D341Med (cell line): ENCODE data around the gene ATP2B1.

Experiments
- DNase-seq: peaks from one replicate; pipeline ENCODE4 v3.0.0; 2012; ENCODE audit warnings: low spot score

ATP2B1 gene

DNA sequence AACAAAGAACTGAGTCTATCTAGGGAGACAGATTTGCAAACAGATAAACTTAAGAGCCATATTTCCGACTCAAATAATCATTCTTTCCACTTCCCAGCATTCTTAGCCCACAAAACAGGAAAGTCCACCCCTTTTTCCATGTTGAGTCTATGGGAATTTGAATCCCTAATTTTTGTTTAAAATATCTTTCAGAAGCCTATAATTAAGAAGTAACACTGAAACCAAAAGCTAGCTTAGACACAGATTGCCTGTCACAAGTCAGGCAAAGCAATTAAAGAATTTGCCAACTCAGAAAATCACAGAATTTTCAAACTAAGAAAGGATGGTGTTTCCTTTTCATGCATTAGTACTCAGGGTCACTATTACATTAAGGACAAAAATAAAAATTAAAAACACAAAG is 17.0 kb downstream of the ATP2B1 start:
- no peak for DNase-seq

DNA sequence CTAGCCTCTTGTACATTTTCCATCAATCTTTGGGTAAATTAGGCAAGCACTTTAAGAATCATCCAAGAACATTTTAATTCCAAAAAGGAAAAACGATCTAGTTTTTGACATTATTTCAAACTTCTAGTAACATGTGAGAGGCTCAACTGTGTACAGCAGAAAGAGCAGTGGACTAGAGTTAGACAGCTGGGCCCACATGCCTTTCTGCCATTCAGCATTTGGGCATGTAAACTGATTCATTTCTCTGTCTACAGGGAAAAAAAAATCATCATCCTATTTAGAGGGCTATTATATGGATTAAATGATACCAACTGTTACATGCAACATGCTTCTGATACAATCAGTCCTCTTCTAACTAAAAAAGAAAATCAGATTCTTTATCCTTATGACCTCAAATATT is 17.7 kb downstream of the ATP2B1 start:
- no peak for DNase-seq

DNA sequence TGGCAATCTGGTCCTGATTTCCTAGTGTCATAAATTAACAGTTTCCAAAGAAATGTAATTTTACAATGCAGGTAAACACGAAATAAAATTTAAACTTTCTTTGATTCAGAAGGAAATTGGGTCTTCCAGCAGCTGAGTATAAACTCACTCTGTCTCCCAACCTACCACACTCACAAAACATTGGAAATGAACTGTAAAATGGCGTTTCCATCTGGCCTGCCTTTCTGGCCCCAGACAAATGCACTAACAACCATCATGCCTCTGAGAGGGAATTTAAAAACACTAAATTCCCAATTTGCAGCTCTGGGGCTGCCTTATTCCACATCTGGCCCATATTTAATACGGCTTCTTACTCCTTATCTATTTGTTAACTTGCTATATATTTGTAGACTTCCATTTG is 19.3 kb downstream of the ATP2B1 start:
- DNase-seq = no peak

DNA sequence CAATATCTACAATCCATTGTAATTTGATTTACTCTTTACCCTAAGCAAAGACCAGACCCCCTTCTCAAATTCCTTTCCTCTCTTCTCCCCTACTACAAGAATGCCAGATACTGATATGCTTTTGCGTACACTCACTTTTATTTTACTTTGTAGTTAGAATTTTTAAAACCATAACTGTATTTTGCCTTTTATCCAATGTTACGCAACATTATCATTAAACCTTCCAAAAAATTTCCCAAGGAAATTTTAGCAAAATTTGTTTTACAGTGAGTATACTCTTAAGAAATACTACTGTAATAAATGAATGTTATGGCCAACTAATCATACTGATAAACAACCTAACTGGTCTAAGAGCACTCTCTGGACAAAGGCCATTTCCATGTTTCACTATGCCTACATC is 22.3 kb downstream of the ATP2B1 start:
- DNase-seq = no peak

DNA sequence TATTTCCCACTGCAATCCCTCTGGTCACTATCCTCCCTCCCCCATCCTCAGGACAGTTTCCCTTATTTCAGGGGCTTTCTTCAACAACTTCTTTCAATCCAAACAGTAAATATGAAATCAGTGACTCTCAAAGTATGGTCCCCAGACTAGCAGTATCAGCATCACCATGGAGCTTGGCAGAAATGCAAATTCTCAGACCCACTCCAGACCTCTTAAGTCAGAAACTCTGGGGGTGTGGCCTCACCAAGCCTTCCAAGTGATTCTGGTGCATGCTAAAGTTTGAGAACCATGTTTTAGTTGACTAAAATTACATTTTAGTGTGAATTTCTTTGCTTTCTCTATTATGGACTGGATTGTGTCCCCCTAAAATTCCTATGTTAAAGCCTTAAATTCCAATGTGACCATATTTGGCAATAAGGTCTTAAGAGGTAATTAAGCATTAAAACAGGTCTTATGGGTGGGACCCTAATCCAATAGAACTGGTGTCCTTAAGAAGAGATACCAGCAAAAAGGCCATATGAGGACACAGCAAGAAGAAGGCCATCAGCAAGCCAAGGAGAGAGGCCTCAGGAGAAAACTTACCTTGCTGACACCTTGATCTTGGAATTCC is 23.2 kb downstream of the ATP2B1 start:
- DNase-seq = no peak

DNA sequence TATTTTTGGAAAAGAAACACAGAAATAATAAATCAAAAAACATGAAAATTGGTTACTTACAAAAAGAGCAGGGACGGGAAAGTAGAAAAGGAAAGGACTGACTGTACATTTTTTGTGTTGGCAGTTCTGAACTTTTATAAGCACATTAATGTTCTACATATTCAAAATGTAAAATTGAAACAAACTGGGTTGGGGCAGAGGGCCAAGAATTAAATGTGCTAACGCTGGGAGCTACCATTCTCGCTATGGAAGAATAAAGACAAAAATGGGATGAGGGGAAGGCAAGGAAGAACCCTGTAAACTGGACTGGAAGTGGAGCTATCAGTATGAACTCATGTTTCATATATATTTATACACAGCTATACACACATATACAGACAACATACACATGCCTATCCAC is 24.5 kb downstream of the ATP2B1 start:
- no peak for DNase-seq

DNA sequence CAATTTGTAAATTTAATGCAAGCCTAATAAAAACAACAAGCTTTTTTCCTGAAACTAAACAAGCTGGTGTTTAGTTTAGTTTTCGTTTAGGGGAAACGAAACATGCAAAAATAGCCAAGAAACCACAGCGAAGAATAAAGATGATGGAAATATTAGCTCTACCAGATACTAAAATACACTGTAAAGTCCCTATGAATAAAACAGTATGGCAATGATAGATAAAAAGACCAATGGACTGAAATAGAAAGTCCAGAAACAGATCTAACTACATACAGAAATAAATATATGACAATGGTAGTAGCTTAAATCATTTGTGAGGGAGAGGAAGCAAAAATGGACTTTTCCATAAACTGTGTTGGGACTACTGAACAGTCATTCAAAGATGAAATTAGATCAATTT is 26.4 kb downstream of the ATP2B1 start:
- DNase-seq = no peak

DNA sequence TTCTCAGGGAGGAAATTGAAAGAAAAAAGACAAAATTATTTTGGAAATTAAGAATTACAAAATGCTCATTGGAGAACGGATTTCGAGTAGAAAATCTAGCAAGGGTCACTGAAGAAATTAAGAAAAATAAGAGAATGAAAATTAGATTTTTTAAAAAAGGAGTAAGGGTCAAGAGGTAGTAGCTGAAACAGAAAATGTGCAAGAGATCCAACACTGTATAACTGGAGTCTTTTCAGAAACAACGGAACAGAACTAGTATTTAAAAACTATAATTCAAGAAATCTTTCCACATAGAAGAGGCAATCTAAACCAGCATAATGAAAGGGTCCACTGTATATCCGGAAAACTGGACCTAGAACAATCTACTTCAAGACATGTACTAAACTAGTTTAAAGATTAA is 28.2 kb downstream of the ATP2B1 start:
- DNase-seq = no peak

DNA sequence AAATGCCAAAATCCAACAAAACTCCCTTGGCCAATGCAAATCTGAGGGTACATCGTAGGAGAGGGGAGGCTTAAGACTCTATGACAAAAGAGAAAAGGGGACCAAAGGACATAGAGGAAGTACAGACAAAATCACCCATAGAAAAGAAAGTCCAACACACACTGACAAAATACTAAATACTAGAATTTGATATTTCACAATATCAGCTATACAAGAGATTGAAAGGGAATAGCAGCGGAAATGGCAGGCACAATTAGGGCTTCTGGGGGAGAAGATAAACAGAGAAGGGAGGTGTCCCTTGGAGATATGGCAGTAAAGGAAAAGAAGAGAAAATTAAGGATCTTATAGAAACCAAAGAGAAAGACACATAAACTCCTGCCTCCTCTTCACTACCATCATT is 29.0 kb downstream of the ATP2B1 start:
- DNase-seq = no peak

DNA sequence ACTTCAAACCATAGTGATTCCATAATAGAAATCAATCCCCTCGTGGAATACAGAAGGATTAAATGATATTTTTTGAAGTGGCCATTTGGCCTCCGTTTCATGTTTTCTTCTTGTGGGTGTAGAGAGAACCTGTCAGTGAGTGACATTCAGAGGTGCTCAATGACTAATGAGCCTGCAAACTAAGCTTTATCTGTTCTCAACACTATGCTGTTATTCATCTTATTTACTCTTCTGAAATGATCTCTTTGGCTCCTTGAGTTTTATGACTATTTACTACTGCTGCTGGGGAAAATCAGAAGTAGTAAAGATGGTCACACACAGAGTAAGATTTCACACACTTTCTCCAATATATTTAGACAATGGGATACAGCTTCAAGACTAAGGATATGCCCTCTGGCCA is 30.4 kb downstream of the ATP2B1 start:
- DNase-seq = no peak

DNA sequence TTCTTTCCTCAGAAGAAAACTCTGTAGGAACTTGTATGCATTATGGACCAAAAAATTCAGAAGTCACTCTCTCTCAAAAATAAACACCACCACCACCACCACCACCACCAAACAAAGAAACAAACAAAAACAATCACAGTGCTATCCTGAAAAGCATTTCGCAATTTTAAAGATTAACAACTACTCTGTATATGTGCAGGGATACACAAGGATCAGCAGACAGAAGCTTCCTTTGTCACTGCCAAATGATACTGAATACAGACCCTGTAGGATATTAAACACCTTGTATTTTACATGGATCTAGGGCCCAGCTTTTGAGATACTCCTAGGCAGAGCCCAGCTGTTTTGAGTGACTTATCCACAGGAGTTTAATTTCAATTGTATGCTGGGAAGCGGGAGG is 31.7 kb downstream of the ATP2B1 start:
- no peak for DNase-seq

DNA sequence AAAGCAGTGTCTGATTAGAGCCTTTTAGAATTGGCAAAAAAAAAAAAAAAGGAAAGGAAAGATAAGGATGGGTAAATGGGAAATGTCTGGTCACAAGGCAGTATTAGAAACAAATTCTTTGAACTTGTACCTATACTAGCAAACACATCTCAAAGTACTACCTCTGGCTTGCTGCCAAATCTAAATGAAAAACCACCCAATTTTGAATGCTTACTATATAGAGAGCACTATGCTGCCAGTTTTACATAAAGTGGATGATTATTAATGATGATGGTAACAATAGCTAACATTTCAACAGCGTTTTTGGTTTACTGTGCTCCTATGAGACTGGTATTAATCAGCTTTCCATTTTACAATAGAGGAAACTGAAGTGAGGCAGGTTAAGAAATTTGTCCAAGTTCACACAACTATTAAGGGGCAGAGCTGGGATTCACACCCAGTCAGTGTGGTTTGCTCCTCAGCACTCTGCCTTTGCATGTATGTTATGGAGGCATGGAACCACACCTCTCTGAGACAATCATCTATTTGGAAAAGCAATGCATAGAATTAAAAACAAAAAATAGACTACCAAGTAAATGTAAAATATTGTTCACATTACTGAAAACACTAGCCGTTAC is 34.2 kb downstream of the ATP2B1 start:
- DNase-seq = no peak

DNA sequence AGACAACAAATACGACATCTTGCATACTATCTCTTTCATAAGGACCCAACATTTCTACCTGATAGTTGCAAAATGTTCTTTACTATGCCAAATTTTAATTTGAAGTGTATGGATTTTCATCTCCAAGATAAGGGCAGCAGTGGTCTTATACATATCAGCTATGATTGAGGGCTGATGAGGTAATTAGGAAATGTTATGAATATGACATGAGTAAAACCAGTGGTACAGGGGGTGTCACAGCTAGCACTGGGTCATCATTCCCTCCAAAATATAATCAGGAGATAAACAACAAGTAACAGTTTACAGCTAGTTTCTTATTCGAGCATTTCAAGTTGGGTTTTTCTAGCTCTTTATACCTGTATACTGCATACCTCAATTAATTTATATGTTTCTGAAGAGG is 35.0 kb downstream of the ATP2B1 start:
- DNase-seq = no peak

DNA sequence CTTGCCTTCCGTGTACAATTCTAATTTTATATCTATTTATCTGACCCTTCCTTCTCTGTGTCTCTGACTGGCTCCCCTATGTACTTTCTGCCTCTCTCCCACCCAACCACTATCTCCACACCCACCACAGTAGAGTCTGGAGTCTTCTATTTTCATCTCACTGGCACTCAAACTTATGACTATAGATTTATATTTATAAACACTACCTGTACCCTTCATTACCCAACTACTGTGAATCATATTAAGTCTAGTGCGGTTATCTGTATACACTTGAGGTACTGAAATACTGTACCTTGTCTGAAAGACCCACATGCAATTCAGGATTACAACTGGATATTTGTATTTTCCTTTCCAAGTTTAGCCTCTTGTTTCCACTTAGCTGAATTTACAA is 36.1 kb downstream of the ATP2B1 start:
- DNase-seq = no peak

DNA sequence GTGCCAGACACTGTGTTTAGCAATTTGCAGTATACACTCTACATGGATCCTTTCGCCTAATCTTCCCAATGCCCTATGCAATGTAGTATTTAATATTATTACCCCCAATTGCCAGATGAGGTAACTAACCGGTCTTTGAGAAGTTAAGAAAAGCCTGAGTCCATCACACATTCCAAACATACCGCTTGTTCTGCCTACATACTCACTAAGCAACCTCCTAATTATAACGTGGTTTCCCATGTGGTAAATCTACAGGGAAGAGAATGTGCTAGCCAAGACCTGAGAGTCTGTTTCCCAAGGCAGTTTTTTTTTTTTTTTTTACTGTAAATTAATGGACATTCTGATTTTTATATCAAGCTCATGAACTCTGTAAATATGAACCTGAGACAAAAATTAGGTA is 37.2 kb downstream of the ATP2B1 start:
- no peak for DNase-seq

DNA sequence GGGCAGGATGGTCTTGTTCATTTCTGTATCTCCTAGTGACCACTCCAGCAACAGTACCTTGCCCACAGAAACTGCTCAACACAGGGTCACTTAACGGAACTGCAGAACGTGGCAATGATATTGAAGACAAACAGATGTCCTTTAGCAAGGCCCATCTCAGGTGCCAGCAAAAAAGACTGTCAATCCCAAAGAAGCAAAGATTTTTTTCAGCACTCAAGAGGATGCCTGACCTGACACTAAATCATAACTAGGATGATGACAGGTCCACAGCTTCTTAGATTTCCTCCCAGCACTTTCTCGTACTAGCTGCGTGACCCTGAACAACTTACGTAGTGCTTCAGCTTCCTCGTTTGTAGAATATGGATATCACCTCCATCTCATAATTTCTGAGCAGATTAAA is 39.4 kb downstream of the ATP2B1 start:
- DNase-seq = no peak

DNA sequence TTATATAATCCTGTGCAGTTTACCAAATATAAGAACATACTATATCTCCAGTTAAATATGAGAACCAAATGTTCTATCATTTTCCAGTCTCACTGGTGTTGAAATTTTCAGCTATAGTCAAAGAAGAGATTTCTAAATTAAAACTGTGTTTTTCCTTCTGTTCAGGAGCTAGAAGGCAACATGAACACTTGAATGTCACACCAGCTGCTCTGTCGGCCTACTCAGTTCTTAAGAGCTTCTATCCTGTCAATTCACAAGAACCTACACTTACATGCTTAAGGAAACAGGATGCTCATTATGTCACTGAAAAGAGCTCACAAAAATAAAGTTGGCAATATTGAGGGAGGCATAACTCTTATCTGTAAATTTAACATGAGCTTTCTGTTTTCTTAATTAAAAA is 43.1 kb downstream of the ATP2B1 start:
- no peak for DNase-seq

DNA sequence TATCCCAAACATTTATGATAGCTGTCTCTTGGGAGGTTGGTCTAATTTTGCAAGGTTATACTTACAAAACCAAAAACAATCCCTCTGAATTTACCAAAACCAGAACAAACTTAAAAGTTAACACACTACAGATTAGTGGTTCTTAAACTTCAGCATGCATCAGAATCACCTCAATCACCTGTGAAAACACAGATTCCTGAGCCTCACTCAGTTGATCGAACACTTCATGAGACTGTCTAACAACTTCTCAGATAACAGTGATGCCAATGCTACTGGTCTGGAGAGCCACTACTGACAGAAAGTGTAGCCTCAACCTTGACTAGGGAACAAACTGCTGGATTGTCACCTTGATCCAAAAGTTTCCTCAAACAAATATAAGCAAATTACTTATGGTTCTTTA is 44.2 kb downstream of the ATP2B1 start:
- DNase-seq = no peak

DNA sequence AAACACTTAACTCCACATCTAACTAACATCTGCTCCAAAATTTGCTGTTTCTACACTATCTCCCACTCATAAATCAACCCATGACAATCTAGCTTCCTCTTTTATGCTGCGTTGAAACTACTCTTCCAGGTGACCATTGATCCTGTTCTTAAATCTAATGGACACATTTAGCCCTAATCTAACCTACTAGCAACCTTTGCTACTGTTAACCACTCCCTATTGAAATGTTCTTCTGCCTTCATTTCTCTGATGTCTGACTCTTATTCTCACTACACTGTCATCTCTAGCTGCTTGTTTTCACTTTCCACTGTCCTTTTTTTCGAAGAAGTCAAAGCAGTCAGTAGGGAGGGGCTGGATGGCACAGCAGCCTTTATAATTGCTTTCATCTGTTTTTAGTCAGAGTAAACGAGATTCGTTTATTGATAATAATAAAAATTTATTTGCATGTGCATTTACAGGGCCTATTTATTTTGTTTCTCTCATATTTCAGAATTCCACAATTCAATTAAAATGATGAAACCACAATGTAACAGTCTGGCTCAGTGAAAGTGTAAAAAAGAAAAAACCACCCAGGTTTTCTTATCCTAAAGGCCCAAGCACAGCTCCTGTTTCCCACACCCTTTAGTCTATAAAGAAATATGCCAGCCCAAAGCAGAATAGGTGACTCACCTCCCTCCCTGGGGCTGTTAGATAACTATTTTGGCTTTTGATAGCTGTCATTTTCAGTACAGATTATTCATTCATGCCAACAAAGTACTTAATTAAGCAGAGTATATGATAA is 44.9 kb downstream of the ATP2B1 start:
- no peak for DNase-seq

DNA sequence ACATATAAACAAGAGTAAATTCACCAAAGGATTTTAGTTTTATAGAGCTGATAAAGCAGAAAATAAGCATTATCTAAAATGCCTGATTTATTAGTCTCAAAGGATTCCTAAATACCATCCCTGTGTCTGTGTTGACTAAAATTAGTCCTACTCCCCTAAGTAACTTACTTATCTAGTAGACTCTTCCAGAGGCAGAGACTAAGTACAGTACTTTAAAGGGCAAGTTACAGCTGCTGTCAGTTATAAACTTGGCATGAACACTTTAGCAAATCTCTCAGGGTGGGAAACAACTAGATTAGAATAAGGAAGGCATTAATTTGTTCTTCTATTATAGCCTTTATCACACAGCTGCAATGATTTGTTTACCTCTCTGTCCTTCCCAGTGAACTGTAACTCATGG is 46.0 kb downstream of the ATP2B1 start:
- no peak for DNase-seq

DNA sequence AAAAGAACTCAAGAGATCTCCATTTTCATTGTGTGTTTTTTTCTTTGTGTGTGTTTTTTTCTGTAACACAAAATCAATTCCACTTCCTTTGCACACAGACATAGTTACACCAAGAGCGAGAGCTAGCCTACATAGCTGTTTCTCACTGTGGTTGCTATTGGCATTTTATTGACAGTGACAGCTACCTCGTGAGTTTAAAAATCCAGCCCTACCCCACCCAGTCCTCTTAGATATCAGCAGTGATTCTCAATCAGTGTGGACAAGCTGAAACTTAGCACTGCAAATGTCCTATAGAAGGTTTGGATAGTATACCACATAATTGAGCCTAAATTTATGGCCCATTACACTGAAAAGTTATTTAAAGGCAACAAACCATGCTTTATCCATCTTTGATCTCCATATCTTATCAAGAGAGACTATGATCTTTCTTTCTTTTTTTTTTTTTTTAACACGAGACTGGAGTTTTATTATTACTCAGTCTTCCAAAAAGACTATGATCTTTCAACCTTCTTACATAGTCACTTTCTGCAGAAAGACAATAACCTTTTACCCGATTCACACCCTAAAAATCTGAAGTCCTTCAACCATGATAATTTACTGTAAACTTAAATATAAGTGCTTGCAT is 46.8 kb downstream of the ATP2B1 start:
- DNase-seq = no peak

DNA sequence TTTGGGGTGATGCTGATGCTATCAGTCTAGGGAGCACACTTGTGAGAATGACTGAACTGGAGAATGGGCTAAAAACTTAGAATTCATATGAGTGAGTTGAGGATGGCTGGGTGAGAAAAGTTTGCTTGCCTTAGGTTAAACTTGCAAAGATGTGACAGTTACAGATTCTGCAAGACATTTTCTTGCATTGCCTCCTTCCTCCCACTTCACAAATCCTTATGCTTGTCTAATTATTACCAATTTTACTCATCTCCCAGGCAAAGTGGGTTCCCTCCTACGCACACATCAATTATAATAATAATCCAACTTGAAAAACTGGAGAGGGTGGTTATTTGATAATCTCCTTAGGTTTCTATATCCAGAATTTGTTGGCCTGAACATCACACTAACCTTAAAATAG is 50.9 kb downstream of the ATP2B1 start:
- no peak for DNase-seq

DNA sequence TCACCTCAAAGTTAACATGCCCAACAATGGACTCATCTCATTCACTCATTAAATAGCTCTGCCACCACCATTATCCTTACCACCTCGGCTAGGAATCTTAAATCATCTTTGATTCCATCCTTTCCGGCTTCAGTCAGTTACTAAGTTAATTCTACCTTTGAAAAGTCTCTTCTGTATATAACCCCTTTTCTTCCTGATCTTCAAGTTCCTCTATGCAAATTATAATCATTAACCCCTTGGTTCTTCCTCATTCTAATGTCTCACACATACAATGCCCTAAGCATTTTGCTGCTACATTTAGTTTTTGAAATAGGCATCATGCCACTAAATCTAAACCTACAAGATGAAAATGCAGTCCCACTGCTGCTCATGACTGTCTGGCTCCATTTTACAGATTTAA is 51.6 kb downstream of the ATP2B1 start:
- no peak for DNase-seq
